Colon (tissue), 2 donors: ENCODE data around the gene CPLANE2.
"Not testable (repeated sequence)": the region's sequence is repeated elsewhere in the genome, so short reads cannot be mapped to it uniquely, and the experiment has no call there.

Experiments used
- FAIRE-seq: peaks from 2 replicates; lab custom pipeline; 2012; peaks lifted over from hg19 to GRCh38; lab: Jason Lieb, UNC
- donor health status: control.
- donor health status: control.

Gene CPLANE2

DNA sequence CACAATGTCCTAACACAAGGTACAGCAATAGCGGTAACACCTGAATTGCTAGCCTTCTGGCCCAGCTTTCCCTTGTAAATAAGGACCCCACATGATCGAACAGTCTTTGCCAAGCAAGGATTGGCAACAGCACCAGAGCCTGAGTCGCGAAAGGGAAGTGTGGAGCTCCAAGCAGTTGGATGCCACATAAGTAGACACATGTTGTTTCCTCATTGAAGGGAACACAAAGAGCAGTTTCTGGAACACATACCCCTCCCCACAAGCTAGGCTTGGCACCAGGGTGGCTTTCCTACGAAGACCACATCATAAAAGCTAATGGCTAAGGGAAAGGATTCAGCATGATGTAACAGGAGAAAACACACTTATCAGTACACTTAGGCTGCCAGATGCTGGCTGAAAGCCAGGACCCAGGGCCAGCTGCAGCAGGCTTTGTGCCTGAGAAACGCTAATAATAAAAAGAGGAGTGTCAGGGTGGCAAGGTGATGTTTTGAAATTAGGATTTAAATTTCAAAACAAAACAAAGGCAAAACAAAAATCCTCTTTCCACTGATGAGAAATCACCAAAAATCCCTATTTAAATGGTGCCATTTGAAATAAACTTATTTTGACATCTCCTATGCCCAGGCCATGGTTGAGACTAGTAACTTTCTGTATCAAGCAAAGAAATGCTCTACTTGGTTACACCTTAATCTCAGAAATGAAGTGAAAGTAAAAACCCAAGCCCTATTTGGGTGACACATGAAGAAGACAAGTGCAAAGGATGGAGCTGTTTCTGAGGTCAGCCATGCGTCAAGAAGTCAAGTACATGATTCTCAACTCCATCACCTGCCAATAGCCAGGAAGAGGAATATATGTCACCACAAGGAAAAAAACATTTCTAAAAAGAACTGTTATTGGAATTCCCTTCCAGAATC is 11.9 kb upstream of the CPLANE2 start:
- no peak for FAIRE-seq

DNA sequence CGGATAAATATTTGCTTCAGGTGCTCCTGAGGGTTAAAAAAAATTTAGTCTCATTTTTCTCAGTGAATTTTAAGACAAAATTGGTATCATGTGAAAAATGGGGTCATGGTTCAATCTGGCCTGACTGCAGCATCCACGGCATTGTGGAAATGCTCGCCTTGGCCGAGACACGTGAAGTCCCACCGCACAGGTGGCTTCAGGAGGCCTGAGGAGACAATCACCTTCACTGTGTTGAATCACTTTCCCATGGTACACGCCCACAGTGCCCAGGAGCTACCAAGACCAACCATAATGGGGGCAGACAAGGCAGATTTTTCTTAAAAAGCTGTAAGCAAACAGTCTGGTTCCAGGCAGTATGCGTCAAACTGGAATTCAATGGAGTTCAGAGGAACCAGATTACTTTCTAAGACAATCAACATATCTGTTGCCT is 11.0 kb upstream of the CPLANE2 start:
- no peak for FAIRE-seq

DNA sequence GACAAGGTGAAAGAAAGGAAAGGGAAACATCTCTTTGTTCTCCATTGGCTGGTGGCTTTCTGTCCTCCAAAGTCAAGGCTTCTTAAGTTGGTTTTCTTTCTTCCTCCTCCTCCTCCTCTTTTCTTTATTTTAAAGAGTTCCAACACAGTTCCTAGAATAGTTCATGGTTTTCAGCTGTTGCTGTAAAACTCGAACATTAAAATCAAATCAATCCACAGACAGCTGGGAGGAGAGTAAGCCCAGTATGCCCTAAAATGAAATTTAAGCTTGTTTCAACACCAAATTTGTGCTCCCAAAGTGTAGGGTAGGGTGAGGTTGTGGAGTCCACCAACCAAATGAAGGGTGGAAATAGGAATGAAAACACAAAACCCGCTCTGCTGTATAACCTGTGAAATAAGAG is 10.5 kb upstream of the CPLANE2 start:
- no peak for FAIRE-seq

DNA sequence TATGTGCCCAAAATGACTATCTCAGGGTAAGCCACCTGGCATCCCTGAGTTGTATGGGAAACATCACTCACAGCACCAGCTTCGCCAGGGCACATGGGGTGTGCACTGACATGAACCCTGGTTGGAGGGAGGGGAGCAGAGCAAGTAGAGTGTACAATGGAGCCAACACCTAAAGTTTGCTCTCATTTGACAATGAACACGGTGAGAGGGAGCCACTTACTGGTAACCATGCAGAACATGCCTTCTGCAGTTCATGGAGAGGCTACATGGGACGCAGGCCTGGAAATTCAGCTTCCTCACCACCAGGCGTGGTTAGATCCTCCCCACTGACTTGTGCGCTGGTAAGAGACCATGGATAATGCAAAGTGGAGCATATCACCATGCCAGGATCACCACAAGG is 10.0 kb upstream of the CPLANE2 start:
- FAIRE-seq, result no peak

DNA sequence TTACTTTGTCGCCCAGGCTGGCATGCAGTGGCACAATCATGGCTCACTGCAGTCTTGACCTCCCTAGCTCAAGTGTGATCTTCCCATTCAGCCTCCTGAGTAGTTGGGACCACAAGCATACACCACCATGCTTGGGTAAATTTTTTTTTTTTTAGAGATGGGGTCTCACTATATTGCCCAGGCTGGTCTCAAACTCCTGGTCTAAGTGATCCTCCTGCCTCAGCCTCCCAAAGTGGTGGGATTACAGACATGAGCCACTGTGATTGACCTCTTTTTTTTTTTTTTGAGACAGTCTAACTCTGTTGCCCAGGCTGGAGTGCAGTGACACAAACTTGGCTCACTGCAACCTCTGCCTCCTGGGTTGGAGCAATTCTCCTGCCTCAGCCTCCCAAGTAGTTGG is 9.3 kb upstream of the CPLANE2 start:
- FAIRE-seq, result not testable (repeated sequence)

DNA sequence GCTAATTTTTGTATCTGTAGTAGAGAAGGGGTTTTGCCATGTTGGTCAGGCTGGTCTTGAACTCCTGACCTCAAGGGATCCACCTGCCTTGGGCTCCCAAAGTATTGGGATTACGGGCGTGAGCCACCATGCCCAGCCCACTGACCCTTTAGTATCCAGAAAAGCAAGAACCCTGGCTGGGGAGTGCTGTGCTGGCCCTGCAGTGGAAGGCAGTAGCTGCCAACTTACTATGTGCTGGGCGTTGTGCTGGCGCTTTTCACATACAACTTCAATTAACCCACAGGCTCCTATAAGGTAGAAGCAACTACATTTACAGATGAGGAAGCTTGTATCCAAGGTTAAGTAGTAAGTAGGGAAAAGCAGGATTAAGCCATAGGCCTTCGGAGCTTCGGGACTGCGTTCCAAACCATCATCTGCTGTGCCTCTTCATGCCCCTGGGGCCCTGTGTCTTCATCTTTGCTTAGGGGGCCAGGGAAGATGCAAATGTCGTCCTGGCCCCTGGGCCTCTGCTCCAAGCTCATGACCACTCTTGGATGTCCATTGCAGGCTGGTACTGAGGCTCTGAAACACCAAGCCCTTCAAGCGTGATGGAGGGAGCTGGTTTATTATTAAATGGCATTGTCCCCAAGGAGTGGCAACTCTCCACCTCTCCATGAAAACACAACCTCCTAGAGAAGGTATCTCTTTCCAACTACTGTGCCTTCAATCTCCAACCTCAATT is 8.7 kb upstream of the CPLANE2 start:
- no peak for FAIRE-seq

DNA sequence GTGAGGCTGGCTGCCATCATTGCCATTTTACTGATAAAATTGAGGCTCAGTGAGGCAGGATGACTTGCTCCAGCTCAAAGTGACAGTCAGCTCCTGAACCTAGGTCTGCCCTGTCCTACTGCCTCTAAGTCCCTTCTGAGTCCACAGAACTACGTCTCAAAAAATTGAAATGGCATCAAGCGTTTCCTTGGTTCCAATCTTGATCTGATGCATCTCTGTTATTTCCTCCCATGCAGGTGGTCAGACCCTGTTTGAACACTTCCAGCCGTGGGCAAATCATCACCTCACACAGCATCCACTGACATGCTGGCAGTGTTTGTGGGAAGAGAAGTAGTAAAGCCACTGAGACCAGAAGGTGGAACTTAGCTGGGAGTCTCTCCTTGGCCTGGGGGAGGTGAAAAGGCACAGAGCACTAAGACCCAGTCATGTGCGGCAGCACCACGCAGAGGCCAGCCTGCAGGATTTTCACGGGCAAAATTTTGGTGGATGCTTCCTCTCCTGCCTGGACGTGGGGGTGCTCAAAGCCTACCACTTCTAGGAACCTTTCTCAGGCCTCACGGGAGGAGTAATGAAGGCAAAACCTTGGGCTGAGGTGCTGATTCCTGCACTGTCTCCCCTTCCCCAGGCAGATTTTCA is 7.8 kb upstream of the CPLANE2 start:
- FAIRE-seq, result no peak

DNA sequence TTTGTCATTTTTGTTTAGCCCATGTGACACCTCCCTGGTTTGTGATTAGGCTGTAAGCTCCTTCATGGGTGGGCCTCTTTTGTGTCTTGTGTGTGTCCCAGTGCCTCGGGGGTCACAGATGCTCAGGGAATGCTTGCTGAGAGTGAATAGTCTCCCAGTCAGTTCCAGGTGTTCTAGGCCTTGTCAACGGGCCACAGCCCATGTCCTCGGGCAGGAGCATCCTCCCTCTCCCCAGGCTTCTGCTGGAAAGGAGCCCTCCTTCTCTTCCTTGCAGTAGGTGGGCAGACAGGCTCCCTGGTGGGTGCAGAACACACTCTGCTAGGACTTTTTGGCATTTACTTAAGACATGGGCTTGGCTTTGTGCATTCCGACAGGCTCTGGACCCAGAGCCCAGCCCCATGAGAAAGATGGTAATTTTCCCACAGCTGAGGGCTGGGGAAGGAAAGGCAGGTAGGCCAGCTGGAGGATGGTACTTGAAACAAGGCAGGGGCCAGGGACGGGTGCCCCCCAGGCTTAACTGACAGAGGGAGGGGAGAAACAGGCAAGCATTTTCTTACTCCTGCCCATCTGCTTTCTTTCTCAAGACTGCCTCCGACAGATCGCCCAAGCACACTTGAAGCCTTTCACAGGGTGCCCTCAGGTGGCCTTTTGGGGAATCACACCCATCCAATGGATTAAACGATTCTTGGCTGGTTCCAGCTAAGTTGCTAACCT is 7.1 kb upstream of the CPLANE2 start:
- no peak for FAIRE-seq

DNA sequence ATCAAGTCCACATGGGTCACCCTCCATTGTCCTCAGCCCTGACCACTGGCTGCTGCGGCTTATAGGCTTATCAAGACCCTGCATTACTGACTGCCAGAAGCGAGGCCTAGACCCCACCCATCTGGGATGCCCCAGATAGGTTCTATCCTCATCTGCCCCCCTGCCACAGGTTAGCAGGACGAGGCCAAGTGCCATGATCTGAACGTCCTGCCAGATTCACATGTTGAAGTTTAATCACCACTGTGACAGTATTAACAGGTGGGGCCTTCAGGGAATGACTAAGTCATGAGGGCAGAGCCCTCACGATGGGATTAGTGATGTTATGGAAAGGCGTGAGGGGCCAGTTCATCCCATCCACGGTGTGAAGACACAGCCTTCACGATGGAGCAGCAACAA is 6.2 kb upstream of the CPLANE2 start:
- FAIRE-seq, result no peak

DNA sequence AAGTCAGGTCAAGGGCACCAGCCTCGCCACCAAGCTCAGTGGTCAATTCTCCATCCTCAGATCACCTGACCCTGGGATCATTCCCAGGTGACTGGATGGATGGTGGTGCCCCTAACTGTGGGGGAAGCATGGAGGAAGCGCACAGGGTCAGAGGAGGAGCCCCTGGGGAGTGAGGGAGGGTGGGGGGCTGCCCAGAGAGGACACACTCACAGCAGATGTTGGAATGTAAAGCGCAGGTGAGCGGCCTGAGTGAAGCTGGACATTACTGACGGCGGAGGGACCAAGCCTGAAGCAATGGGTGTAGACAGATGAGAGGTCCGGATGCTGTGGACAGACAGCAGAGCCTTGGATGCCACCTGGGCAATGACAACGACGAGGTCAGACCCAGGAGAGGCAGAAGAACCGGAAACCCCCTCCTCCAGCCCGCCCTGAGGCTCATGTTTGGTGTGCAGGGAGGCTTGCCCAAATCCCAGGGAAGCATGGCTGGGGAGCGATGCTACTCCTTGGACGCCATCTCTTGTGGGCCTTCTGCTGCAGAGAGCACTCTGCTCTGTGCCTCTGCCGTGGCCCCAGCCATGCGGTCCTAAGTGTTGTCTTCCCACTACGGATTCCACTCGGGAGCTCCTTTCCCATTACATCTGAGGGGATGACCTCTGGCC is 5.7 kb upstream of the CPLANE2 start:
- no peak for FAIRE-seq

DNA sequence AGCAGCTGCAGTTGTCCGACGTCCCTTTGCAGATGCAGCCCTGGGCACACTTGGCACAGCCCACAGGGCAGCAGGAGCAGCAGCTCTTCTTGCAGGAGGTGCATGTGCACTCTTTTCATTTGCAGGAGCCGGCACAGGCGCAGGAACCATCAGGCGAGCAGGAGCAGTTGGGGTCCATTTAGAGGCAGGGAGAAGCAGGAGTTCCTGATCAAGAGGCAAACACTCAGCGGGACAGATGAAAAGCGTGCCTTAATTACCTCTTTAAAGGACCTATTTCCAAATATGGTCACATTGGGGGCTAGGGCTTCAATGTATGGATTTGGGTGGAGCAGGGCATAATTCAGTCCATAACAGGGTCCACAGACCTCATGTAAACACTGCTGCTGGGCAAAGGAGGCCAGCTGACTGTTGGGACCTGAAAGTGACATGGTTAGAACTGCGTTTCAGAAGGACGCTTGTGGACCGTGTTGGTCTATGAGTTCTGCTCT is 4.3 kb upstream of the CPLANE2 start:
- no peak for FAIRE-seq

DNA sequence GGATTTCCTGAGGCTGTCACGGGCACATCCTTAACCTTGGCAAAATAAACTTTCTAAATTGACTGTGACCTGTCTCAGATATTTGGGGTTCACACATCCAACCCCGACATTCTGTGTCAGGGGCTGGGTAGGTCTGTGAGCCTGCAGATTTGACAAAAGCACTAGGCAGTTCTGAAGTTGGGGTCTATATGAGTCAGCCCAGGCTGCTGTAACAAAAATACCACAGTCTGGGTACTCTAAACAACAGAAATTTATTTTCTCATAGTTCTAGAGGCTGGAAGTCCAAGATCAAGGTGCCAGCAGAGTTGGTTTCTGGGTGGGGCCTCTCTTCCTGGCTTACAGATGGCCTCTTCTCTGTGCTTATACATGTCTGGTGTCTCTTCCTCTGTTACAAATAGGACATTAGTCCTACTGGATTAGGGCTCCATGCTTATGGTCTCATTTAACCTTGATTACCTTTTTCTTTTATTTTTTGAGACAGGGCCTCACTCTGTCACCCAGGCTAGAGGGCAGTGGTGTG is 3.0 kb upstream of the CPLANE2 start:
- FAIRE-seq, result no peak

DNA sequence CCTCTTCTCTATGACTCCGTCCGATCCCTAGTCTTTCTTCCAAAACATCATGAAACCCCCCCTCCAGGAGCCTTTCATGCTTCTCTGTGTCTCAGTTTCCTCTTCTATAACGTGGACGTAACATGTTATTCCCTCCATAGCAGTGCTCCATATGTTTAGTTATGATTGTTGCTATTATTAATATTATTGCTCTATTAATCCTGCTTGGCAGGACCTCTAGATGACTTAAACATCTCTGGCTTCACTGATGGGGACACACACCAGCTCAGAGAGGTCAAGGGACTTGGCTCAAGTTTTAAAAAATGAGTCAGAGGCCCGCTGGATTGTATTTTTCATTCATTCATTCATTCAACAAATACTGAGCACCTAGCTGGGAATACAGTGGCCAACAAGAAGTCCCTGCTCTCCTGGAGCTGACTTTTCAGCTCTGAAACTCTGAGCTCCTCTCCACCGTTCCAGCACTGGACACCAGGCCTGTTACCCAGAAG is 404 bp upstream of the CPLANE2 start:
- no peak for FAIRE-seq

DNA sequence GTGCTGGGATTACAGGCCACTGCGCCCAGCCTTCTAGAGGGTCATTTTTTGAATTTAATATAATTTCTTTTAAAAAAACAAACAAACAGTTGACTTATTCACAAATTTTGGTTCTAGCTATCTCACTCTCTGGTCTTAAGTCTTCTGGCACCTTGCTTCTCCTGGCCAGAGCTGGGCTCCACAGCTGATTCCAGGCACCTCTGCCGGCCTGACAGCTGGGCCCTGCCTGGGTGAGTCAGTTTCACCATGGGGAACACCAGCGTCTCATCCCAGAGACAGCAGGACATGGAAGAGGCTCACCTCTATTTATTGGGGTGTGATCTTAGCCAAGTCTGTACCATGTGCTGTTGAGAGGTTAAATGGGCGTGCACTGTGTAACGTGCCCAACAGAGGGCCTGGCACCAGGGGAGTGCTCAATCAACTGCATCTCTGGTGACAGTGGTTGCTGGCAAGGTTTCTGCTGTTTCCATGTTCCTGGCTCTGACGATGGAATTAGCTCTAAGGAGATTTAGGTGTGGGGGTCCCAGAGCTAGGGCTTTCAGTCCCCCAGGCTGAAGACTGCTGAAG is 956 bp downstream of the CPLANE2 start:
- no peak for FAIRE-seq

DNA sequence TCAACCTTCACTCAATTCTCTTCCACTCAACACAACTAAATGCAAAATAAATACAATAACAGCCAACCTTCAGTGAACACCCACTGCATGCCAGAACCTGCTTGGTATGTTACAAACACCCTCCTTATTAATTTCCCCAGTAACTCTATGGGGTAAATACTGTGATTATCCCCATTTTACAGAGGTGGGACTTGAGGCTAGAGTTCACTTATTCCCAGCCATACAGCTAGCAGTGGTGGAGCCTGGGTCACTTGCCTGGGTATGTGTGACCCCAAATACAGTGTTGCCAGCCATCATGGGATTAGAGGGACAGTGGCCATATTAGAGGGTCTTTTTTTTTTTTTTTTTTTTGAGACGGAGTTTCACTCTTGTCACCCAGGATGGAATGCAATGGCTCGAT is 1.6 kb downstream of the CPLANE2 start:
- no peak for FAIRE-seq

DNA sequence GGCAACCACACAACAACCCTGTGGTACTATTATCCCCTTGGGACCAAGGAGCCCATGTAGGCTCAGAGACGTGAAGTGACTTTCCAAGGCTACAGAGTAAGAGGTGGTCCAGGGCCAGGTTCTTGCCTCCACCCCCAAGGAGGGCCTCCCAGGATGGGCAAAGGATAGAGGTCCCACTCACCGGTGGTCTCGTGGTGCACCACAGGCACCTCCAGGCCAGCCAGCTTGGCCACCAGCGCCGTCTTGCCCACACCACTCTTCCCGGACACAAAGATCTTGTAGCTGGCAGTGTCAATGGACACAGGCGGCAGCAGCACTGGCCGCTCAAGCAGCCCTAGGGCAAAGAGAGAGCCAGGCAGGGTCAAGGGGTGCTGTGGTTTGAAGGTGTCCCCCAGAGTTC is 3.6 kb downstream of the CPLANE2 start:
- FAIRE-seq, result no peak

DNA sequence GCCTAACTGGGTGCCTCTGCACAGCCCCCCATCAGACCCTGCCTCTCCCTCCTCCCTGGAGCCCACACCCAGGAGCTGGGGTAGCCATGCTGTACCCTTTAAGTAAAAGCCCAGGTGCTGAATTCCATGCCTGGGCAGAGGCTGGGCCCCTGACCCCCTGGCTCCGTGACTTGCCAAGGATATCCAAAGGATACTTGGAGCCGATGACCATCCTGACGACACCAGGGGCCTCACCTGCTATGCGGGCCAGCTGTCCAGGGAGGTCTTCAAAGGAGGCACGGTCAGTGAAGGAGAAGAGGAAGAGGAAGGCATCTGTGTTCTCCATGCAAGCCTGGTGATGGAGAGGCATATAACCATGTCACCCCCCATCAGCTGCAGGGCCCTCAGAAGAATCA is 4.7 kb downstream of the CPLANE2 start:
- no peak for FAIRE-seq

DNA sequence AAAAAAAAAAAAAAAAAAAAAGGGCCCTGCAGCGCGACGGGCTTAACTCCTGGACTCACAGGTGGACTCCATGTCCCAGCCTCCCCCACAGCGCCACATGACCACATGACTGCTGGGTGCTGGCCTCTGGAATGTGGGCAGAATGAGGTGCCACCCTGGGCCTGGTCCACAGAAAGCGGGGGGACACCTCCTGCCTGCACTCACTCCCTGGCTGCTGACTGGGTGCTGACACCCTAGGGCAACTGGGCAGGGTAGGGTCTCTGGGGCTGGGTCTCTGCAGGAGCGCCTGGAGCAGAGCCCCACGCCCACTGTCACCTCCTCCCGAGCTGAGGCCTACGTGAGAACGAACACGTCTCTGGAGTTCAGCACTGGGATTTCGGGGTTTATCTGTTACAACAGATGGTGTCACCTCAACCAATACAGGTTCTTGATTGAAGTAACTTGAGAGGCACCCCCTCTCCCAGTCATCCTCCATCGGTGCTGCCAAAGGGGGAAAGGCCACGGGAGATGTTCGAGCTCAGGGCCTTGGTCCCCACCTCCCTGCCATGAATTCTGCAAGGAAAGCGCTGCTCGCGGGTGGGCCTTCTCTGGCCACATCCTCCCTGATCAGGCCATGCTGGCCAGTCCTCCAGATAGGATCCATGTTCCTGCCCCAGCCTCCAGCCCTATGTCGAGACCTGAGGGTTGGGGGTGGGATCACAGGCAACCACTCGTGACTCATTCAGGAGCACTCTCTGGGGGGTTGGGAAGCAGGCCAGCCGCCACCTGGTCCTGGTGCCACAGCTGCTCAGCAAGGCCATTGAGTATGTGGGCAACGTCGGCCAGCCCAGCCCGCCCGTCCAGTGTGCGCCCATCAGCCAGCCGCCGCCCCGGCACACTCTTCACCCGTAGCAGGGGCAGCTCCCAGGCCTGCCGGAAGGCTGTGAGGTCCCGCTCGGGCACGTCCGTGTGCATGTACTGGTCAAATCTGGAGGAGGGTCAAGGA is 5.4 kb downstream of the CPLANE2 start:
- no peak for FAIRE-seq

DNA sequence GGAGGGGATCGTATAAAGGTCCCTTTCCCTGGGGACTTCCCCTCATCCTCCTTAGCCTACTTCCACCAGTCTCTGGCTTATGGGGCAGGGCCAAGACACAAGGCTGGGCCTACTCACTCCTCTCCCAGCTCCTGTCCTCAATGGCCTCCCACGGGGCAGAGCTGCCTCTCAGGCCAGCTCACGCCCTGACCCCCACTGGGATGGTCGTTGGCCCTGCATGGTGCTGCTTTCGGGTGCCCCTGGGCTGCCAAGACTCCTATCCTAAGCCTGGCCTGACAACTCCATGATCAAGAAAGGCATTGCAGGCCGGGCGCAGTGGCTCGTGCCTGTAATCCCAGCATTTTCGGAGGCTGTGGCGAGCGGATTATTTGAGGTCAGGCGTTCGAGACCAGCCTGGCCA is 6.2 kb downstream of the CPLANE2 start:
- no peak for FAIRE-seq
